ENCODE results near the gene CELSR1. TPM values are rescaled to one million over a fixed set of nuclear protein-coding genes. Genes with fewer than 3 reads are reported as not detected.

Gene CELSR1
- total and polyA plus RNA-seq, 2 of the 13 experiments (the other 11 are each of a cell fraction or from before 2014, with no cell fraction given): 0.78 to 1.8 TPM

GRCh38 chr22:46430961-46431838 is 106.2 kb downstream of the CELSR1 start (continued):
- TF ChIP-seq MED8 (CRISPR knock-in tag; IDR thresholded peaks at IDR 0.05; ENCODE audit: insufficient replicate concordance): peak; percentile 36
- peak; percentile 78 for TF ChIP-seq TAF1 (CRISPR knock-in tag; IDR thresholded peaks at IDR 0.05)
- TF ChIP-seq HNRNPLL (IDR thresholded peaks at IDR 0.05; ENCODE audit: low read depth, low read length, poor library complexity, severe bottlenecking): peak; percentile 62
- TF ChIP-seq KDM5A (IDR thresholded peaks at IDR 0.05; ENCODE audit: borderline replicate concordance, low read length): no peak
- no peak for TF ChIP-seq DMTF1 (CRISPR knock-in tag; IDR thresholded peaks at IDR 0.05)
- TF ChIP-seq ZFY (CRISPR knock-in tag; IDR thresholded peaks at IDR 0.05): peak; percentile 74; the same call in 1 of the 2 replicates
- TF ChIP-seq FOXA3 (CRISPR knock-in tag; IDR thresholded peaks at IDR 0.05): peak; percentile 66
- peak; percentile 85; the same call in 1 of the 2 replicates for TF ChIP-seq ETV5 (CRISPR knock-in tag; IDR thresholded peaks at IDR 0.05; ENCODE audit: borderline replicate concordance)
- no peak for TF ChIP-seq CERS6 (CRISPR knock-in tag; IDR thresholded peaks at IDR 0.05)
- 0 out of 2 replicates have a peak, but pooled peaks have one; percentile 50 for TF ChIP-seq MEF2D (CRISPR knock-in tag; IDR thresholded peaks at IDR 0.05)
- TF ChIP-seq RBFOX2 (IDR thresholded peaks at IDR 0.05; ENCODE audit: low read depth, low read length): peak; percentile 76
- peak; percentile 68; the same call in 1 of the 2 replicates for TF ChIP-seq CSRNP1 (CRISPR knock-in tag; IDR thresholded peaks at IDR 0.05)
- TF ChIP-seq MNT (IDR thresholded peaks at IDR 0.05): no peak
- no peak for TF ChIP-seq ZNF652 (CRISPR knock-in tag; IDR thresholded peaks at IDR 0.05; ENCODE audit: borderline replicate concordance, low read depth)
- TF ChIP-seq, protein P1, sequence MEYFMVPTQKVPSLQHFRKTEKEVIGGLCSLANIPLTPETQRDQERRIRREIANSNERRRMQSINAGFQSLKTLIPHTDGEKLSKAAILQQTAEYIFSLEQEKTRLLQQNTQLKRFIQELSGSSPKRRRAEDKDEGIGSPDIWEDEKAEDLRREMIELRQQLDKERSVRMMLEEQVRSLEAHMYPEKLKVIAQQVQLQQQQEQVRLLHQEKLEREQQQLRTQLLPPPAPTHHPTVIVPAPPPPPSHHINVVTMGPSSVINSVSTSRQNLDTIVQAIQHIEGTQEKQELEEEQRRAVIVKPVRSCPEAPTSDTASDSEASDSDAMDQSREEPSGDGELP (IDR thresholded peaks at IDR 0.05; ENCODE audit: borderline replicate concordance, low read depth): peak; percentile 75; the same call in 1 of the 2 replicates
- TF ChIP-seq SALL2 (CRISPR knock-in tag; IDR thresholded peaks at IDR 0.05): 0 out of 2 replicates have a peak, but pooled peaks have one; percentile 45
- peak; percentile 57 for TF ChIP-seq FOSL2 (CRISPR knock-in tag; IDR thresholded peaks at IDR 0.05)
- TF ChIP-seq ZBTB38 (CRISPR knock-in tag; IDR thresholded peaks at IDR 0.05): peak; percentile 71
- TF ChIP-seq PPARG (CRISPR knock-in tag; conservative IDR thresholded peaks at IDR 0.05): peak; percentile 81
- TF ChIP-seq ZNF274 (CRISPR knock-in tag; IDR thresholded peaks at IDR 0.05): no peak
- peak; percentile 78; the same call in 1 of the 2 replicates for TF ChIP-seq MEIS2 (CRISPR knock-in tag; IDR thresholded peaks at IDR 0.05)
- TF ChIP-seq SUZ12 (IDR thresholded peaks at IDR 0.05; ENCODE audit: low read depth, low read length): no peak
